Thoracic aorta (tissue), 2 donors: ENCODE measurements around the gene OXT. TPM values are rescaled to one million over a fixed set of nuclear protein-coding genes. Genes with fewer than 3 reads are reported as not detected.

Source experiments
- ATAC-seq: fragments of 150-250 bp; one replicate; pipeline ENCODE4 v1.8.0; 2017; ENCODE audit warnings: low read depth; ENCODE audit not compliant: insufficient number of reproducible peaks, low FRiP score
- DNase-seq: peaks from one replicate; pipeline ENCODE4 v3.0.0-alpha.2; 2020; ENCODE audit warnings: low spot score
- H3K27ac ChIP-seq, 2 donors: fragments of 200-600 bp; sonication (generic); 1 replicate in 1 of 2; 2 replicates in 1 of 2; pipeline ENCODE4 v1.5.1; 2016; ENCODE audit warnings: mild to moderate bottlenecking in 2 of 2, moderate library complexity in 2 of 2
- H3K27me3 ChIP-seq: fragments of 200-600 bp; sonication (generic); replicated peaks from 2 replicates; pipeline ENCODE4 v1.6.0; 2016; ENCODE audit warnings: mild to moderate bottlenecking; ENCODE audit not compliant: insufficient read depth
- H3K36me3 ChIP-seq: fragments of 200-600 bp; sonication (generic); one replicate; pipeline ENCODE4 v1.5.1; 2016
- H3K4me1 ChIP-seq, 2 donors: fragments of 200-600 bp; sonication (generic); 1 replicate in 1 of 2; 2 replicates in 1 of 2; pipeline versions ENCODE4 v1.5.1 to v1.6.0; 2016; ENCODE audit warnings: low read depth in 2 of 2, mild to moderate bottlenecking in 1 of 2; ENCODE audit not compliant: control insufficient read depth in 1 of 2
- H3K4me3 ChIP-seq: fragments of 200-600 bp; sonication (generic); 2 replicates; pipeline ENCODE4 v1.5.1; 2016; ENCODE audit warnings: mild to moderate bottlenecking
- H3K9me3 ChIP-seq: fragments of 200-600 bp; sonication (generic); 2 replicates; pipeline ENCODE4 v1.5.1; 2016
- total RNA-seq, 2 donors: library from RNA; depleted of rRNA; stranded (reverse); fragments of >200 nt; gene quantifications; one replicate each; pipeline versions ENCODE4 v1.1.0 to v1.2.3, GENCODE V29; 2016
- TF ChIP-seq, protein P1 (sequence below): fragments of 200-600 bp; sonication (generic); IDR thresholded peaks from one replicate; pipeline ENCODE4 v1.5.1; 2019; ENCODE audit warnings: antibody characterized with exemption

OXT gene
- total RNA-seq, 2 donors from 2014 or later: not detected

DNA sequence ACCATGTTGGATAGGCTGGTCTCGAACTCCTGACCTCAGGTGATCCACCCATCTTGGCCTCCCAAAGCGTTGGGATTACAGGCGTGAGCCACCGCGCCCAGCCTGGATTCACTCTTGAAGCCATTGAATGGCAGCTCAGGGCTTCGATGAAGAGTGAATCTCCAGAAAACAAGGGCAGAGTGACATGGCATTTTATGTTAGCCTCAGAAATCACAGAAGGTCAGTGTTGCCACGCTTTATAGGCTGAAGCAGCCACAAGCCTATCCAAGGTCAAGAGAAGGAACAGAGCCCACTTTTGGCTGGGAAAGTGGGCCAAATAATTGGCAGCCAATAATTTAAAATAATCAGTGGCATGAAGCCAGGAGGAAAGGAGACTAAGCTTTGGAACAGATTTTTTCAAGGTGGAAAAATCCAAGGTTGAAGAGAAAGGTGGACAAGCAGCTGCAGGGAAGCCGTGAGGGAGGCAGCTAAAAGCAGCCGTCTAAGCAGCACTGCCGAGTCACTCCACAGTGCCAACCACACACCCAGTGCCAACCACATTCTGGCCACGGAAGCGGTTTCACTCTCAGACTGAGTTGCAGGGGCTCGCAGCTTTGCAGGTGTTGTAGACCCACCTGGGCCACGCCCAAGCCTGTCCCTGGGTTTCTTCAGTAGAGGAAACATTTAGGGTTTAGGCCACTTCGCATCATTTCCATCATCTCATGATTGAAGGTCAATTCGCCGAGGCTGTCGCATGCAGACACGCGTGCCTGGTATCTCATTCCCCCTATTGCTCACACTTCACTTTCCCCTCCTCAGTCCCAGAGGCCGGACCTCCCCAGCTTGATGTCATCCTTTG lies 30.5 kb downstream of the OXT start:
- Histone ChIP-seq H3K4me3 (no peak overlapping the region), H3K9me3 (no peaks in the 10 kb centered on the region), H3K27ac (no peak overlapping the region), H3K4me1 (no peaks in the 10 kb centered on the region), H3K36me3 (no peaks in the 10 kb centered on the region), H3K27me3 (no peaks in the 10 kb centered on the region)
- ATAC-seq: no peak
- no peak for DNase-seq
- TF ChIP-seq, protein P1, sequence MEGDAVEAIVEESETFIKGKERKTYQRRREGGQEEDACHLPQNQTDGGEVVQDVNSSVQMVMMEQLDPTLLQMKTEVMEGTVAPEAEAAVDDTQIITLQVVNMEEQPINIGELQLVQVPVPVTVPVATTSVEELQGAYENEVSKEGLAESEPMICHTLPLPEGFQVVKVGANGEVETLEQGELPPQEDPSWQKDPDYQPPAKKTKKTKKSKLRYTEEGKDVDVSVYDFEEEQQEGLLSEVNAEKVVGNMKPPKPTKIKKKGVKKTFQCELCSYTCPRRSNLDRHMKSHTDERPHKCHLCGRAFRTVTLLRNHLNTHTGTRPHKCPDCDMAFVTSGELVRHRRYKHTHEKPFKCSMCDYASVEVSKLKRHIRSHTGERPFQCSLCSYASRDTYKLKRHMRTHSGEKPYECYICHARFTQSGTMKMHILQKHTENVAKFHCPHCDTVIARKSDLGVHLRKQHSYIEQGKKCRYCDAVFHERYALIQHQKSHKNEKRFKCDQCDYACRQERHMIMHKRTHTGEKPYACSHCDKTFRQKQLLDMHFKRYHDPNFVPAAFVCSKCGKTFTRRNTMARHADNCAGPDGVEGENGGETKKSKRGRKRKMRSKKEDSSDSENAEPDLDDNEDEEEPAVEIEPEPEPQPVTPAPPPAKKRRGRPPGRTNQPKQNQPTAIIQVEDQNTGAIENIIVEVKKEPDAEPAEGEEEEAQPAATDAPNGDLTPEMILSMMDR: no peak

DNA sequence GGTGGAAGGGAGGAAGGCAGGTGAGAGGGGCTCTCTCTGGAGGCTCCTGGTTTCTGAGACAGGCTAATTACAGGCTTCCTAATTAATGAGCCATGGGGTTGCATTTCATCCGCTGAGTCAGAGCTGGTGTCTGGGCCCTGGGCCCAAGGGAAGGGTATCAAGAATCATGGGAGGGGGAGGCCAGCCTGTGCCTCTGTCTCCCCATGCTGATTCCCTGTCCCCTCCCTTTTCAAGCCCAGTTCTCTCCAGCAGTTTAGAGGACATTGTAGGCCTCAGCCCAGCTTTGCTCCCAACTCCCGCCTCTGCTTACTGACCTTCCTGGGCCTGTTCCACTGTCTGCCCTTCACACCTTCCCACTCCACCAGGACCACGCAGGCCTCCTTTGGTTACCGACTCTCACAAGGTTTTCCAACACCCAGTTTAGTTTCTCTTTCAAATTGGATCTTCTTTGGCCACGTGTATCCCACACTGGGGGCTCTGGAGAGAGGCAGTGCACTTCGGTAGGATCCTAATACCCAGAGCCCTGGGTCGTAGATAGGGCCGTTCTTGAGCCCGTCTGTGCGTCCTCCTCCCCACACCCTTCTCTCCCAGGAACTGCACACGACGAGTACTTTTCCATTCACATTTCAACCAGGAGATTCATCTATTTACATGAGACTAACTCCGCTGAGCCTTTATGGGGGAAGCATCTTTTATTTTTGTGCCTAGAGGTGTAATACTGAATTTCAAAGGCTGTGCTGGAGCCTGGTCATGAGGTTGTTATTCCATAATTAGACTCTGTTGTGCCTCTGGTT lies 31.4 kb downstream of the OXT start:
- ATAC-seq (no peak), DNase-seq (no peak)
- Histone ChIP-seq H3K4me1 (no peaks in the 10 kb centered on the region), H3K36me3 (no peaks in the 10 kb centered on the region), H3K27ac (no peak overlapping the region), H3K27me3 (no peaks in the 10 kb centered on the region), H3K9me3 (no peaks in the 10 kb centered on the region), H3K4me3 (no peak overlapping the region)
- TF ChIP-seq, protein P1: no peak

DNA sequence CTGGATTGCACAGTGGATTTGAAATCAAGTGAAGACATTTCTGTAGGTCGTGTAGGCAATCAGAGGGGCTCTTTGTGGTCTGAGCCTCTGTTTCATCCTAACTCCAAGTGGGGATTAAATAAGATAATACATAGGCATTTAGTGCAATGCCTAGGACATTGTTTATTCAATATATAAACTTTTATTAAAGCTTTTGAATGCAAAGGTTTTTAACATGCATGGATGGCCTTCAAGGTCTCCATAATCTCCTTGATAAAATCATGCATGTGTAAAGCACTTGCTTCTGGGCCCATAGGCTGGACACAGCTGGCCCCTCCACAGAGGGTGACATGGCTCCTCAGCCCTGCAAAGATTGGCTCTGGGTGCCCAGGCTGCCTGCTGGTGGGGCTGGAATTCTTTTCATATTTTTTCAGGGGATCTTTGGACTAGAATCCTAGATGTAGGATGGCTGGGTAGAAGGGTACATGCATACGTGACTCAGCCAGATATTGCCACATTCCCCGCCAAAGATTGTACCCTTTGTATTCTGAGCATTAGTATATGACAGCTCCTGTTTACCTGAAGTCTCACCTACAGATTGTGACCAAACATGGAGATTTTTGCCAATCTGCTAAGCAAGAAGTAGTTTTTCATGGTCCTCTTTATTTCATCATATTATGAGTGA lies 32.1 kb downstream of the OXT start:
- Histone ChIP-seq H3K27me3 (no peaks in the 10 kb centered on the region), H3K27ac (no peak overlapping the region), H3K4me1 (no peaks in the 10 kb centered on the region), H3K36me3 (peaks cover 3% of the 10 kb centered on the region), H3K4me3 (no peak overlapping the region), H3K9me3 (no peaks in the 10 kb centered on the region)
- no peak for DNase-seq
- TF ChIP-seq, protein P1: no peak
- ATAC-seq: no peak

DNA sequence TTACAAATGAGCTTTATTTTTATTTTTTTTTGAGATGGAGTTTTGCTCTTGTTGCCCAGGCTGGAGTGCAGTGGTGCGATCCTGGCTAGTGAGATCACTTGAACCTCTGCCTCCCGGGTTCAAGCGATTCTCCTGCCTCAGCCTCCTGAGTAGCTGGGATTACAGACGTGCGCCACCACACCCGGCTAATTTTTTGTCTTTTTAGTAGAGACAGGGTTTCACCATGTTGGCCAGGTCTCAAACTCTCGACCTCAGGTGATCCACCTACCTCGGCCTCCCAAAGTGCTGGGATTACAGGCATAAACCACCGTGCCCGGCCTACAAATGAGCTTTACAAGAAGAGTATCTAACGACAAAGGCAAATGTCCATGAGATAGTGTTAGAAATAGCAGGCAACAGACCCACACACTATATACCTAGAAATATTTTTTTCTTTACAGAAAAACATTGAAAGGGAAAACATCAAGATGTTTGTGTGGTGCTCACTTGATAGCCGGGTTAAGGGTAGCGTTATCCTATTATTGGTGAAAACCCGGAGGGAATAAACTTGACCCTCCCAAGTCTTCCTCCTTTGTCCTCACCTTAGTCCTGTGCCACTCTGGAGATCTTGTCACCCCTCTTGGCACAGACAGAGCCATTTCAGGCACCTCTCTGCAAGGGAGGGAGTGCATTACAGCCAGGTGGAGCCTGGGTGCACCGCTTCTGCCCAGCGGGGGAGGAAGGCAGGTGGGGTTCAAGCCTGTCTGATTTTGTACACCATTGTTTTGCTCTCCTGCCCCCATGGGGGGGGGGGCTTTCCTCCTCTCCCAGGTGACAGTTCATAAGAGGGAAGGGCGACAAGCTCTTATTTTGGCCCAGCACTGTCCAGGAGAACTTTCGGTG lies 34.1 kb downstream of the OXT start:
- H3K9me3 ChIP-seq: no peaks in the 10 kb centered on the region
- TF ChIP-seq, protein P1: no peak
- ATAC-seq: no peak
- DNase-seq: no peak
- no peaks in the 10 kb centered on the region for H3K27me3 ChIP-seq
- H3K27ac ChIP-seq: no peak overlapping the region
- no peaks in the 10 kb centered on the region for H3K4me1 ChIP-seq
- H3K36me3 ChIP-seq: peaks cover 18% of the 10 kb centered on the region
- H3K4me3 ChIP-seq: no peak overlapping the region
